Measurements from ENCODE around the gene EPB42. TPM values are rescaled to one million over a fixed set of nuclear protein-coding genes. Genes with fewer than 3 reads are reported as not detected.

Gene EPB42
- total RNA-seq, 1 experiment from 2014 or later = not detected

DNA sequence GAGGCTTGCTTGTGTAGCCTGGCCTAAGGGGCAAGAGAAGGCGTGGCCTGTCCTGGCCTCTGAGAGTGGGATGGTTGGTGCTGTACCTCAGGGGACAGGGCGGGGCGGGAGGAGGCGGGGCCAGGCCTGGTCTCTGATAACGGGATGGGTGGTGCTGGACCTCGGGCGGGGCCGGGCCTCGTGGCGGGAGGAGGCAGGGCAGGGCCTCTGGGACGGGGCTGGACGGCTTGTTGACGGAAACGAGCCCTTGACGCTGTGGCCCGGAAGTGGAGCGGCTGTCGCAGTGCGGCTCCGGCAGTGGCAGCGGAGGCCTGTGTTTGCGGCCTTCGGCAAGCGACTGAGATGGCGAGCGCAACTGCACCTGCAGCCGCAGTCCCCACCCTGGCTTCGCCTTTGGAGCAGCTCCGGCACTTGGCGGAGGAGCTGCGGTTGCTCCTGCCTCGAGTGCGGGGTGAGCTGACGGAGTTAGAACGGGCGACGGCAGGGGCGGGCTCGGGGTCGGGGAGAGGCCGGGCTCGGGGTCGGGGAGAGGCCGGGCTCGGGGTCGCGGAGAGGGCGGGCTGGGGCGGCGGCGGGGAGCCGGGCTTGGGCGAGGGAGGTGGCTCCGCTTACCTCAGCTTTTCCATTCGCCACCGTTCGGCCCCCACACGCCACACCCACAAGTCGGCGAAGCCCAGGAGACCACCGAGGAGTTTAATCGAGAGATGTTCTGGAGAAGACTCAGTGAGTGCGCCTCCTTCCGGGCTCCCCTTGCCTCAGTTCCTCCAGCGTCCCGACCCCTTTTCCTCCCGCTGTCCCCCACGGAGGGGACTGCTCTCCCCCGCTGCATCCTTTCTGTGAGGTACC, 35.4 kb downstream of the EPB42 start, which contains the start of gene CCNDBP1 (continued):
- TF ChIP-seq, protein P1, sequence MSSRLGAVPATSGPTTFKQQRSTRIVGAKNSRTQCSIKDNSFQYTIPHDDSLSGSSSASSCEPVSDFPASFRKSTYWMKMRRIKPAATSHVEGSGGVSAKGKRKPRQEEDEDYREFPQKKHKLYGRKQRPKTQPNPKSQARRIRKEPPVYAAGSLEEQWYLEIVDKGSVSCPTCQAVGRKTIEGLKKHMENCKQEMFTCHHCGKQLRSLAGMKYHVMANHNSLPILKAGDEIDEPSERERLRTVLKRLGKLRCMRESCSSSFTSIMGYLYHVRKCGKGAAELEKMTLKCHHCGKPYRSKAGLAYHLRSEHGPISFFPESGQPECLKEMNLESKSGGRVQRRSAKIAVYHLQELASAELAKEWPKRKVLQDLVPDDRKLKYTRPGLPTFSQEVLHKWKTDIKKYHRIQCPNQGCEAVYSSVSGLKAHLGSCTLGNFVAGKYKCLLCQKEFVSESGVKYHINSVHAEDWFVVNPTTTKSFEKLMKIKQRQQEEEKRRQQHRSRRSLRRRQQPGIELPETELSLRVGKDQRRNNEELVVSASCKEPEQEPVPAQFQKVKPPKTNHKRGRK (CRISPR knock-in tag; IDR thresholded peaks at IDR 0.05; ENCODE audit: borderline replicate concordance) = no peak
- TF ChIP-seq ETV6 (CRISPR knock-in tag; IDR thresholded peaks at IDR 0.05) (peak; percentile 82; the same call in 1 of the 2 replicates), FOXP1 (CRISPR knock-in tag; IDR thresholded peaks at IDR 0.05; ENCODE audit: borderline replicate concordance) (peak; percentile 42; the same call in 1 of the 2 replicates), JUN (CRISPR knock-in tag; IDR thresholded peaks at IDR 0.05) (0 out of 2 replicates have a peak, but pooled peaks have one; percentile 18), ZBTB21 (CRISPR knock-in tag; IDR thresholded peaks at IDR 0.05; ENCODE audit: borderline replicate concordance) (no peak)
- TF ChIP-seq, protein P2, sequence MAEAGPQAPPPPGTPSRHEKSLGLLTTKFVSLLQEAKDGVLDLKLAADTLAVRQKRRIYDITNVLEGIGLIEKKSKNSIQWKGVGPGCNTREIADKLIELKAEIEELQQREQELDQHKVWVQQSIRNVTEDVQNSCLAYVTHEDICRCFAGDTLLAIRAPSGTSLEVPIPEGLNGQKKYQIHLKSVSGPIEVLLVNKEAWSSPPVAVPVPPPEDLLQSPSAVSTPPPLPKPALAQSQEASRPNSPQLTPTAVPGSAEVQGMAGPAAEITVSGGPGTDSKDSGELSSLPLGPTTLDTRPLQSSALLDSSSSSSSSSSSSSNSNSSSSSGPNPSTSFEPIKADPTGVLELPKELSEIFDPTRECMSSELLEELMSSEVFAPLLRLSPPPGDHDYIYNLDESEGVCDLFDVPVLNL (CRISPR knock-in tag; IDR thresholded peaks at IDR 0.05; ENCODE audit: borderline replicate concordance, low read depth) = no peak
- TF ChIP-seq, protein P3, sequence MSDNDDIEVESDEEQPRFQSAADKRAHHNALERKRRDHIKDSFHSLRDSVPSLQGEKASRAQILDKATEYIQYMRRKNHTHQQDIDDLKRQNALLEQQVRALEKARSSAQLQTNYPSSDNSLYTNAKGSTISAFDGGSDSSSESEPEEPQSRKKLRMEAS (CRISPR knock-in tag; IDR thresholded peaks at IDR 0.05) = peak; percentile 81; the same call in 1 of the 2 replicates
- TF ChIP-seq, protein P4, sequence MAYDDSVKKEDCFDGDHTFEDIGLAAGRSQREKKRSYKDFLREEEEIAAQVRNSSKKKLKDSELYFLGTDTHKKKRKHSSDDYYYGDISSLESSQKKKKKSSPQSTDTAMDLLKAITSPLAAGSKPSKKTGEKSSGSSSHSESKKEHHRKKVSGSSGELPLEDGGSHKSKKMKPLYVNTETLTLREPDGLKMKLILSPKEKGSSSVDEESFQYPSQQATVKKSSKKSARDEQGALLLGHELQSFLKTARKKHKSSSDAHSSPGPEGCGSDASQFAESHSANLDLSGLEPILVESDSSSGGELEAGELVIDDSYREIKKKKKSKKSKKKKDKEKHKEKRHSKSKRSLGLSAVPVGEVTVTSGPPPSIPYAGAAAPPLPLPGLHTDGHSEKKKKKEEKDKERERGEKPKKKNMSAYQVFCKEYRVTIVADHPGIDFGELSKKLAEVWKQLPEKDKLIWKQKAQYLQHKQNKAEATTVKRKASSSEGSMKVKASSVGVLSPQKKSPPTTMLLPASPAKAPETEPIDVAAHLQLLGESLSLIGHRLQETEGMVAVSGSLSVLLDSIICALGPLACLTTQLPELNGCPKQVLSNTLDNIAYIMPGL (CRISPR knock-in tag; IDR thresholded peaks at IDR 0.05) = peak; percentile 78

DNA sequence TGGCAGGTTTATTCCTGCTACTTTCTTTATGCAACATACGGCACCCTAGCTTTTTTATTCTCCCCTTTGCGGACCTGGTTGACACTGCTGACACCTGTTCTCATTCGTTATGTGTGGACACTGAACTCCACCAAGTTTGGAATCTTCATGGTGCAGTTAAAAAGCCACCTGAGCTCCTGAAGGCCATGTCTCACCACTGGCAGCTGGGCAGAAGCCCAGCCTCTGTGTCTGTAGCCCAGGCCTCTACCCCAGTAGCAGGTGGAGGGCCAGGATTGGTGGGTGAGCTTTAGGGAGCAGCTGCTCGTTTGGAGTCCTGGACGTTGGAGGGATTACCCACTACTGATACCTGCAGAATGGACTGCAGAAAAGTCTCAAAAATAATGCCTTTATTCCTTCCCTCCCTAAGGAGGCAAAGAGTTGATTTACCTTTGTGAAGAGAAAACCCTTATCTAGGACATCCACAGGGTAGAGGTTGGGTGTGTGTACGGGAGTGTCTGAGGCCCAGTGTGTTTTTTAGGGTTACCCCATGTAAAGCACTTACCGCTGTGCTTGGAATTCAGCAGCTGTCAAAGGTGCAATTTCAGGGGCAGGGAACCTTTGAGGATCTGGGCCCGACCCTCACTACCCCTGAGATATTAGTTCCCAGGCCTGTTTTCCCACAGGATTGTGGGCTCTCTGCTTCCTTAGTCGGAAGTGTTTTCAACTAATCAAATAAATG, 36.3 kb downstream of the EPB42 start:
- ATAC-seq = peak; percentile 1
- POLR2A ChIA-PET = no interaction called here
- no peaks in the 10 kb centered on the region for H3K9me3 Mint-ChIP-seq

More for the DNA sequence above, 36.3 kb downstream of the EPB42 start:
- Mint-ChIP-seq H3K36me3 (no peaks in the 10 kb centered on the region), H3K4me3 (peak overlapping the region; percentile 96), H3K4me1 (peaks cover 18% of the 10 kb centered on the region), H3K27me3 (ENCODE audit: low read depth) (no peaks in the 10 kb centered on the region), H3K27ac (peak overlapping the region; percentile 90)
- DNase-seq (ENCODE audit: low spot score) = no peak
- CTCF ChIA-PET = interaction anchor here (0.5 to 2.4 kb wide), 10 partner anchors 10 to 819 kb away, joined by 3 to 13 read pairs (median 4); no protein-coding TSS in a partner anchor
- TF ChIP-seq CREM (CRISPR knock-in tag; IDR thresholded peaks at IDR 0.05) (no peak), NFATC4 (CRISPR knock-in tag; IDR thresholded peaks at IDR 0.05) (no peak), ZNF138 (CRISPR knock-in tag; conservative IDR thresholded peaks at IDR 0.05) (no peak), ZNF121 (CRISPR knock-in tag; IDR thresholded peaks at IDR 0.05) (no peak), ZNF317 (CRISPR knock-in tag; IDR thresholded peaks at IDR 0.05; ENCODE audit: borderline replicate concordance, low read depth) (no peak), ZNF423 (CRISPR knock-in tag; IDR thresholded peaks at IDR 0.05) (no peak)
- TF ChIP-seq, protein P3 (CRISPR knock-in tag; IDR thresholded peaks at IDR 0.05) = no peak
- TF ChIP-seq, protein P5, sequence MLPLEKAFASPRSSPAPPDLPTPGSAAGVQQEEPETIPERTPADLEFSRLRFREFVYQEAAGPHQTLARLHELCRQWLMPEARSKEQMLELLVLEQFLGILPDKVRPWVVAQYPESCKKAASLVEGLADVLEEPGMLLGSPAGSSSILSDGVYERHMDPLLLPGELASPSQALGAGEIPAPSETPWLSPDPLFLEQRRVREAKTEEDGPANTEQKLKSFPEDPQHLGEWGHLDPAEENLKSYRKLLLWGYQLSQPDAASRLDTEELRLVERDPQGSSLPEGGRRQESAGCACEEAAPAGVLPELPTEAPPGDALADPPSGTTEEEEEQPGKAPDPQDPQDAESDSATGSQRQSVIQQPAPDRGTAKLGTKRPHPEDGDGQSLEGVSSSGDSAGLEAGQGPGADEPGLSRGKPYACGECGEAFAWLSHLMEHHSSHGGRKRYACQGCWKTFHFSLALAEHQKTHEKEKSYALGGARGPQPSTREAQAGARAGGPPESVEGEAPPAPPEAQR (CRISPR knock-in tag; IDR thresholded peaks at IDR 0.05) = no peak
- TF ChIP-seq, protein P6, sequence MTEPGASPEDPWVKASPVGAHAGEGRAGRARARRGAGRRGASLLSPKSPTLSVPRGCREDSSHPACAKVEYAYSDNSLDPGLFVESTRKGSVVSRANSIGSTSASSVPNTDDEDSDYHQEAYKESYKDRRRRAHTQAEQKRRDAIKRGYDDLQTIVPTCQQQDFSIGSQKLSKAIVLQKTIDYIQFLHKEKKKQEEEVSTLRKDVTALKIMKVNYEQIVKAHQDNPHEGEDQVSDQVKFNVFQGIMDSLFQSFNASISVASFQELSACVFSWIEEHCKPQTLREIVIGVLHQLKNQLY (CRISPR knock-in tag; IDR thresholded peaks at IDR 0.05) = no peak
- TF ChIP-seq, protein P7, sequence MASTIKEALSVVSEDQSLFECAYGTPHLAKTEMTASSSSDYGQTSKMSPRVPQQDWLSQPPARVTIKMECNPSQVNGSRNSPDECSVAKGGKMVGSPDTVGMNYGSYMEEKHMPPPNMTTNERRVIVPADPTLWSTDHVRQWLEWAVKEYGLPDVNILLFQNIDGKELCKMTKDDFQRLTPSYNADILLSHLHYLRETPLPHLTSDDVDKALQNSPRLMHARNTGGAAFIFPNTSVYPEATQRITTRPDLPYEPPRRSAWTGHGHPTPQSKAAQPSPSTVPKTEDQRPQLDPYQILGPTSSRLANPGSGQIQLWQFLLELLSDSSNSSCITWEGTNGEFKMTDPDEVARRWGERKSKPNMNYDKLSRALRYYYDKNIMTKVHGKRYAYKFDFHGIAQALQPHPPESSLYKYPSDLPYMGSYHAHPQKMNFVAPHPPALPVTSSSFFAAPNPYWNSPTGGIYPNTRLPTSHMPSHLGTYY (CRISPR knock-in tag; IDR thresholded peaks at IDR 0.05) = no peak
- TF ChIP-seq, protein P8, sequence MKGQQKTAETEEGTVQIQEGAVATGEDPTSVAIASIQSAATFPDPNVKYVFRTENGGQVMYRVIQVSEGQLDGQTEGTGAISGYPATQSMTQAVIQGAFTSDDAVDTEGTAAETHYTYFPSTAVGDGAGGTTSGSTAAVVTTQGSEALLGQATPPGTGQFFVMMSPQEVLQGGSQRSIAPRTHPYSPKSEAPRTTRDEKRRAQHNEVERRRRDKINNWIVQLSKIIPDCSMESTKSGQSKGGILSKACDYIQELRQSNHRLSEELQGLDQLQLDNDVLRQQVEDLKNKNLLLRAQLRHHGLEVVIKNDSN (CRISPR knock-in tag; IDR thresholded peaks at IDR 0.05) = no peak
